Measurements from ENCODE around the gene PSTPIP2.
"Not testable (repeated sequence)": the region's sequence is repeated elsewhere in the genome, so short reads cannot be mapped to it uniquely, and the experiment has no call there.

The PSTPIP2 gene

GRCh38 chr18:46068763-46069162 lies 3.3 kb downstream of the PSTPIP2 start:
- DNase-seq: no peak

GRCh38 chr18:46067438-46068007 lies 4.5 kb downstream of the PSTPIP2 start:
- no peak for DNase-seq

GRCh38 chr18:46062781-46063180 lies 9.3 kb downstream of the PSTPIP2 start:
- DNase-seq: no peak

DNA sequence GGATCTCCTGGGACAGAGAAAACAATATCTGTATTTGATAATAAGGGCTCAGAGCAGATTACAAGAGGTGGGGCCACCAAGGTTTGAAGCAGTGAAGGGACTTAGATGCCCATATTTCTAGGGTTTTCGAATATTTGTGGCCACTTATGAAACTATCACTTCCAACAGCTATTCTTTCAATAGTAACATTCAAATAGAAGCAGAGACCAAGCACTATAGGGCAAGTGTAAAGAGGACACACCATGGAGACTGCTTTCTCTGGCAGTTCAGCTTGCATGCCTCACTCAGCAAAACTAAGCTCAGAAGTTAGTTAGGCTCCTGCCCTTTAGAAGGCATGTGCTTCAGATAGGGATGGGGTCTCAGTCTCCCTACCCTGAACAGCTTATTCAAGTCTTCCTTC lies 10.3 kb downstream of the PSTPIP2 start:
- no peak for DNase-seq

- no peak for DNase-seq
Measured at GRCh38 chr18:46061387-46061786, 10.7 kb downstream of the PSTPIP2 start.

GRCh38 chr18:46060359-46060841 lies 11.7 kb downstream of the PSTPIP2 start:
- DNase-seq: no peak

GRCh38 chr18:46055838-46056230 lies 16.2 kb downstream of the PSTPIP2 start:
- DNase-seq: no peak

DNA sequence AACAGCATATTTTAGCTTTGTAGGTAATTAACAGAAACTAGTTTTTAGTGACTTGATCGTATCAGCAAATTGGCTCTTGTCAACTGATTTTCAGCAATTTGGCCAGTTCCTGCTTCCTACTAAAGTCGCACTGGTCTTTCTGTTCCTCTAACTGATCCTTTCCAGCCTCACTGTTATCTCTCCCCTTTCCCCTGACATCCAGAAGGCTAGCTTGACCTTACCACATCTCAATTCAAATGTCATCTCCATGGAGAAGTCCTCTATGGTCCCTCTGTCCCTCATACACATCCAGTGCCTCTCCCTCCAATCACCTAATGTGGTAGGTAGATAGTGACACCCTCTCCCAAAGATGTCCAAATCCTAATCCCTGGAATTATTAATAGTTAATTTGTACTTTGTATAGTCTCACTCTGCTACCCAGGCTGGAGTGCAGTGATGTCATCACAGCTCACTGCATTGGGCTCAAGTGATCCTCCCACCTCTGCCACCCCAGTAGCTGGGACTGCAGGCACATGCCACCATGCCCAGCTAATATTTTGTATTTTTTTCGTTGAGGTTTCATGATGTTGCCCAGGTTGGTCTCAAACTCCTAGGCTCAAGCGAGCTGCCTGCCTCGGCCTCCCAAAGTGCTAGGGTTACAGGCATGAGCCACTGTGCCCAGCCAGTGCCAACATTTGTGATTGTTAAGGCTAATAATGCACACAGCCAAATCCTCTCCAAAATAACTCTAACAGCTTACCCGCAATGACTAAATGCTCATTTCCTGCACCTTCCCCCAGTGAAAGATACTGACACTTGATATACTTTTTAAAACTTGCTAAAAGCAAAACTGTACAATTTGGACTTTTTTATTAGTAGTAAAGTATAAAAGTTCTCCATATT lies 16.9 kb downstream of the PSTPIP2 start:
- DNase-seq: no peak

DNA sequence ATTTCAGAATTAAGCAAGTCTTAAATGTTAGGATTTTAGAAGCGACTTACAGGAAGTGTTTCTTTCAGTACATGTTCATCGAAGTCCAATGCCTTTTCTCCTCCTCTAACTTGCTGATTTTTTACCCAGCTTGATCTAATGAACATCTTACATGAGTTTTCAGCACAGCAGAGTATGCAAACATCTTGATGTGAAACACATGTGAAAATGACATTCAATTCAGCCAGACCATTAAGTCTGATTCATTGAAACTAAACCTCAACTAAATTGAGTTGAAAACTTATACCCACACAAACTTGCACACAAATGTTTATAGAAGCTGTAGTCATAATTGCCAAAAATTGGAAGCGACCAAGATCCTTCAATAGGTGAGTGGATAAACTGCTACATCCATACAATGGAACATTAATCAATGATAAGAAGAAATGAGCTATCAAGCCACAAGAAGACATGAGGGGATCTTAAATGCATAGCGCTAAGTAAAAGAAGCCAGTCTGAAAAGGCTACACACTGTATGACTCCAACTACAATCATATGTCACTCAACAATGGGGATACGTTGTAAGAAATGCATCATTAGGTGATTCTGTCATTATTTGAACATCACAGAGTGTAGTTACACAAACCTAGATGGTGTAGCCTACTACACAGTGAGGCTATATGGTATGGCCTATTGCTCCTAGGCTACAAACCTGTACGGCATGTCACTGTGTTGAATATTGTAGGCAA lies 18.5 kb downstream of the PSTPIP2 start:
- DNase-seq: no peak

DNA sequence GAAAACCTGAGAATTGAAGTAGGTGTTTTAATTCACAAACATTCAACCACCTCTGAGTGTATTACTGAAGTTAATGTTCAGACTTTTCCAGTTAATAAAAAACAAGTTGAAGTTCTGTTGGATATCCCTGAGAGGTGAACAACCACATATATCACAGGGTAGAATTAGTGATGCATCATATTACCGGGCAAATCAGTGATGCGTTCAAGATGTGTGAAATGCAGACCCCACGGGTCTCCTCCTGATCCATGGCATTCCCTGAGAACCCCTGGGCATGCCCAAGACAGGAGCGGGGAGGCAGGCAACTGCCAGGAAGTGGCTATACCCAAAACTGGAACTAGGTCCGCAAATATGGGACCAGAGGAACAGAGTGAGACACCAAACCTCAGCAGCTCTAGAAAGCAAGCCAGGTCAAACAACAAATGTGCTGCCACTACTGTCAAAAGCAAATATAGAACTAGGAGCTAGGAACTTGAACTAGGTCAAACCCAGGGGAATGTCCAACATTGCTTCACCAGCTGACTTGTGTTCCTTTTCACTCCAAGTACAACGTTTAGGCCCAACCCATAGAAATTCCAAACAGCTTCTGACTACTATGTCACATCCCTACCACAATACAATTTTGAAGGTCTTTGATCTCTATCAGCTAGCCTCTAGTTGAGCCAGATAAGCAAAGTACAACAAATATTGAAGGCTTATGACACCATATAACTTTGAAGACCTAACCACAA lies 20.2 kb downstream of the PSTPIP2 start:
- no peak for DNase-seq

DNA sequence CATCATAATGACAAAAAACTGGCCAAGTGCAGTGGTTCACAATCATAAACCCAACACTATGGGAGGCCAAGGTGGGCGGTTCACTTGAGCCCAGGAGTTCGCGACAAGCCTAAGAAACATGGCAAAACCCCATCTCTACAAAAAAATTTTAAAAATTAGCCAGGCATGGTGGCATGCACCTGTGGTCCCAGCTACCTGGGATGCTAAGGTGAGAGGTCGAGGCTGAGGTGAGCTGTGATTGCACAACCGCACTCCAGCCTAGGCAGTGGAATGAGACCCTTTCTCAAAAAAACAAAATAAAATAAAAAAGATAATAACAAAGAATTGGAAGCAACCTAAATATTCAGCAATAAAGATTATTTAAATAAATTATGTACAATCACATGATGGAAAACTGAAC lies 21.8 kb downstream of the PSTPIP2 start:
- DNase-seq: no peak

GRCh38 chr18:46048641-46049040 lies 23.4 kb downstream of the PSTPIP2 start:
- no peak for DNase-seq

DNA sequence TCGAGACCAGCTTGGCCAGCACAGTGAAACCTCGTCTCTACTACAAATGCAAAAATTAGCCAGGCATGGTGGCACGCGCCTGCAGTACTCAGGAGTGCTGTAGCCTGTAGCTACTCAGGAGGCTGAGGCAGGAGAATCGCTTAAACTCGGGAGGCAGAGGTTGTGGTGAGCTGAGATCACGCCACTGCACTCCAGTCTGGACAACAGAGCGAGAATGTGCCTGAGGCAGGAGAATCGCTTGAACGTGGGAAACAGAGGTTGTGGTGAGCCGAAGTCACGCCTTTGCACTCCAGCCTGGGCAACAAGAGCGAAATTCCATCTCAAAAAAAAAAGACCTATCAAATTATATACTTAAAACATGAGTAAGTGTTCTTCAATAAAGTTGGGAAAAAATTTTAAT lies 24.7 kb downstream of the PSTPIP2 start:
- not testable (repeated sequence) for DNase-seq

- DNase-seq: no peak
Measured at GRCh38 chr18:46046688-46047087, 25.4 kb downstream of the PSTPIP2 start.

DNA sequence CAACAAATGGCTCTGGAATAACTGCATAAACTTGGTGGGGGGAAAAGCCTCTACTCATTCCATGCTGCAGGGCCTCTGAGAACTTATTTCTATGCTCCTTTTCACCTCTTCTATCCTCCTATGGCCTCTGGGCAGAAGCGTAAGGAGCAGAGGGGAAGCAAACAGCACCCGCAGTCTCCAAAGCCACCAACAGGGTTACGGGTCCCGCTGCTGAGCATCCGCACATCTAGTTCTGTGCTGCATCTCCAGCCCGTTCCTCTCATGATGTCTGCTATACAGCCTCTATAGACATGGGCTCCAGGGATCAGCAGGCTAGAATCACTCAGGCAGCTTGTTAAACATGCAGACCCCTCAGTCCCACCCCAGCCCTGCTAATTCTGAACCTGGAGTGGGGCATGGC lies 25.9 kb downstream of the PSTPIP2 start:
- DNase-seq: no peak

DNA sequence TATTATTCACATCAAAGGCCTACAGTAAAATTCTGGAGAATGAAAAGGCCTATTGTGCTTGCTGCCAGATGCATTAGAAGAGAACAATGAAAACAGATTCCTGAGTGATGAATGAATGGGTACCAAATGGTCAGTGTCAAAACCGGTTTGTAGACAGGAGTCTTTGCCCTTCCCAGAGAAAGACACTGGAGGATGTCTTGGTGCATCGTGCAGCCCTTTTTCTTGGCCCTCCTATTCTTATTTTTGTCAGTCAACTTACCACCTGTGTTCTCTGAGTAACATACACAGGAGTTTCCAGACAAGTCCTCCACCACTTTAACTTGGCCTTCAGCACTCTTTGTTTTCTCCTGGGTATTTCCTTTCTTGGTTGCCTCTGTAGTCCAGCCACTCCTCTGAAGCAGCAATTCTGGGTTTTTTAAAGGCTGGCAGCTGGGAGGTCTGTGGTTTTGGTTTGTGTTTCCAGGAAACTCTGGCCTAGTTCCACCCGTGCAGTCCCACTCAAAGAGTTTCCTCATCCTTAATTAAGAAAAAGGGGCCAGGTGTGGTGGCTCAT lies 29.4 kb downstream of the PSTPIP2 start:
- DNase-seq: no peak

GRCh38 chr18:46040747-46041104 lies 31.3 kb downstream of the PSTPIP2 start:
- DNase-seq: no peak

DNA sequence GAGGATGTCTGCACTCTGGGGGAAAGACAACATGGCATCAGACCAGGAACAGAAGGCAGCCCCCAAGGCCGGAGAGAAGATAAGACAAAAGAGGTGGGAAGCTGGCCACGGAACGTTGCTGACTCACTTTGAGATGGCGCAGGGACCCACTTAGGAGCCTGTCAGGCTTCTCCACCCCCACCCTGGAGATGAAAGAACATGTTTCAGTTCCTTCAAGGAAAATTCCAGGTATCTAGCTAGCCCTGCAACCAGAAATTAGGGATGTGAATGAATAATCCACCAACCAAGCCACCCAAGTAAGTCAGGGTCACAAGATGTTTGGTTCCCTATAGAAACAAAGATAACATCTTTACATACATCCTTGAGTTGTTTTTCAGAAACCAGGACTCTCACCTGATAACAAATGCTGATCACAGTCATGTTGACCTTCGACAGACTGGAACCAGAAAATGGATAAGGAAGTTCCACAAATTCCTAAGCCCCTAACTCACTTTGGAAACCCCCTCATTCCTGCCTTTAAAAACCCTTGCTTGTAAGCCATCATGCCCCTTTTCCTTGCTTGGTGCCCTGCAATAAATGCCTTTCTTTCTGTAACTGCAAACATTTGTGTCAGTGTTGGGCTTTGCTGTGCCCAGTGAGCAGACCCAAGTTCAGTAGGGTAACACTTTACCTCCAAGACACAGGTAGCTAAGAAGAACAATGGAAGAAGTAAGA lies 31.9 kb downstream of the PSTPIP2 start:
- no peak for DNase-seq

- DNase-seq: no peak
Measured at GRCh38 chr18:46037512-46038305, 34.4 kb downstream of the PSTPIP2 start.

DNA sequence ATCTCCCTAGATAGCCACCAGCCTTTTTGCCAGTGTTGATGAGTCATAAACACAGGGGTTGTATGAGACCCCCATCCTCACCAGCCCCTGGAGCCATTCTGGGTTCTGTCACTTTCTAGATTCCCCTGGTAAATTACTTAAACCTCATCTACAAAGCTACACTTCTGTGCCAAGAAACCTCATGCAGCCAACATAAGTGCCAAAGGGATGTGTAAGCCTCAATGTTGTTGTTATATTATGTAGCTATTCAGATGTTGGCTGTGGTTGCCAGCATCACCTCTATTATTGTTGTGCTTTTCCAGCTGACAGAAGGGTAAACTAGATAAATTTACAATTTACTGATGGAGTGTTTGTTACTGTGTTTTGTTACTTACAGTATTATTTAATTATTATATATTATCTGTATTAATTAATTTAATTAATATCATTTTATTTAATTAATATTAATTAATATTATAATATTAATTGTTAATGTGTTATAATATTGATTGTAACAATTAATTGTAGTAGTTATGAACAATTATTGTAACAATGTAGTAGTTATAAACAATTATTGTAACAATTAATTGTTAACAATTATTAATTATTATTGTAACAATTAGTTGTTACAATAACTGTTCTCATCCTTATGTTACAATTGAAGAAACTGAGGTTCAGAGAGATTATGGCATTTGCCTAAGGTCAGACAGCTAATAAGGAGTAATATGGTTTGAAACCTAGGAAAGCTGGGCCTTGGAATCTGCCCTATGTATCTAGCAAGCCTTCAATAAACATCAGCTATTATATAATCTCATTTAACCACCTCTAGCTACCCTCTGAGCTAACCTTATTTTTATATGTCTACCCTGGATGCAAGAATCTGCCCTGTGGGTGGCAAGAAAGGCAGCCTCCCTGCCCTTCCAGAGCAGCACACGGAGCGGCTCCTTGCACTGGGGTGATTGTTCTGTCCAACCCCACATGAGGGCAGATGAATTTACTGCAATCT lies 36.1 kb downstream of the PSTPIP2 start:
- DNase-seq: no peak

Measured in NCI-H187 (cell line).